HepG2 (cell line): ENCODE measurements around the gene DLG2. TPM values are rescaled to one million over a fixed set of nuclear protein-coding genes. Genes with fewer than 3 reads are reported as not detected.

Experiments
- BRD4 ChIP-seq: sonication (generic); formaldehyde crosslinking; IDR thresholded peaks from 2 replicates; pipeline ENCODE4 v1.4.0; 2020; ENCODE audit warnings: missing genetic modification reagents
- ETV5 ChIP-seq: IDR thresholded peaks from 2 replicates; pipeline ENCODE4 v1.6.1; 2018; ENCODE audit warnings: missing biosample characterization, missing genetic modification reagents, inconsistent platforms, borderline replicate concordance
- FOXO4 ChIP-seq: sonication (generic); formaldehyde crosslinking; conservative IDR thresholded peaks from 2 replicates; pipeline ENCODE4 v1.8.1; 2023; ENCODE audit warnings: missing genetic modification reagents
- JARID2 ChIP-seq: sonication (generic); formaldehyde crosslinking; IDR thresholded peaks from 2 replicates; pipeline ENCODE4 v1.8.1; 2023; ENCODE audit warnings: missing genetic modification reagents, inconsistent platforms; ENCODE audit not compliant: insufficient replicate concordance
- KAT8 ChIP-seq: IDR thresholded peaks from 2 replicates; pipeline ENCODE4 v1.6.1; 2016; ENCODE audit warnings: missing genetic modification reagents, missing compliant biosample characterization
- MATR3 ChIP-seq: sonication (generic); formaldehyde crosslinking; IDR thresholded peaks from 2 replicates; pipeline ENCODE4 v1.4.0; 2020; ENCODE audit warnings: missing genetic modification reagents
- MYC ChIP-seq: sonication (generic); formaldehyde crosslinking; IDR thresholded peaks from 2 replicates; pipeline ENCODE4 v1.9.0; 2021; ENCODE audit warnings: missing genetic modification reagents, borderline replicate concordance
- PREB ChIP-seq: sonication (generic); formaldehyde crosslinking; IDR thresholded peaks from 2 replicates; pipeline ENCODE4 v1.4.0; 2020; ENCODE audit warnings: missing genetic modification reagents
- SMC3 ChIP-seq: IDR thresholded peaks from 2 replicates; pipeline ENCODE4 v1.6.1; 2011; ENCODE audit warnings: low read length, improper control_type of control experiment
- SP1 ChIP-seq, 2 experiments: fragments of 450-650 bp in 1 of 2; sonication (generic) in 1 of 2; formaldehyde crosslinking in 1 of 2; IDR thresholded peaks; 2 replicates each; pipeline versions ENCODE4 v1.4.0 to v1.6.1; 2016 to 2020; ENCODE audit warnings: missing genetic modification reagents in 1 of 2
- TEAD2 ChIP-seq: sonication (generic); formaldehyde crosslinking; IDR thresholded peaks from 2 replicates; pipeline ENCODE4 v1.9.0; 2021; ENCODE audit warnings: missing genetic modification reagents
- ZBTB10 ChIP-seq: sonication (generic); formaldehyde crosslinking; IDR thresholded peaks from 2 replicates; pipeline ENCODE4 v1.4.0; 2020; ENCODE audit warnings: missing genetic modification reagents, borderline replicate concordance
- ZEB1 ChIP-seq: IDR thresholded peaks from 2 replicates; pipeline ENCODE4 v1.6.1; 2012; ENCODE audit warnings: mild to moderate bottlenecking, low read depth, inconsistent platforms; ENCODE audit not compliant: insufficient replicate concordance
- ZFYVE20 ChIP-seq: sonication (generic); formaldehyde crosslinking; IDR thresholded peaks from 2 replicates; pipeline ENCODE4 v1.8.0; 2023; ENCODE audit warnings: low read depth, mild to moderate bottlenecking, moderate library complexity, missing genetic modification reagents, borderline replicate concordance
- ZNF160 ChIP-seq: sonication (generic); formaldehyde crosslinking; IDR thresholded peaks from 2 replicates; pipeline ENCODE4 v1.8.0; 2022; ENCODE audit warnings: mild to moderate bottlenecking, inconsistent platforms, missing genetic modification reagents
- ZNF382 ChIP-seq: sonication (generic); formaldehyde crosslinking; IDR thresholded peaks from 2 replicates; pipeline ENCODE4 v1.5.0; 2020; ENCODE audit warnings: missing genetic modification reagents, mild to moderate bottlenecking, borderline replicate concordance
- ZNF687 ChIP-seq: sonication (generic); formaldehyde crosslinking; IDR thresholded peaks from 2 replicates; pipeline ENCODE4 v1.5.1; 2020; ENCODE audit warnings: mild to moderate bottlenecking, missing genetic modification reagents, moderate library complexity
- ZNF704 ChIP-seq: sonication (generic); formaldehyde crosslinking; IDR thresholded peaks from 2 replicates; pipeline ENCODE4 v1.8.1; 2023; ENCODE audit warnings: mild to moderate bottlenecking, inconsistent platforms, moderate library complexity, missing genetic modification reagents, borderline replicate concordance
- ZZZ3 ChIP-seq: sonication (generic); formaldehyde crosslinking; IDR thresholded peaks from 2 replicates; pipeline ENCODE4 v1.4.0; 2020; ENCODE audit warnings: missing genetic modification reagents, mild to moderate bottlenecking, borderline replicate concordance
- polyA plus RNA-seq, 8 experiments: library from polyadenylated mRNA; depleted of rRNA in 3 of 8; stranded (reverse) in 7 of 8; unstranded in 1 of 8; fragments of >200 nt; fragmentation: Illumina TruSeq in 4 of 8; extraction: Trizol in 4 of 8; gene quantifications; 2 replicates each; pipeline versions ENCODE4 v1.2.1 to v1.2.3, GENCODE V29; 2011 to 2016; ENCODE audit warnings: low read depth in 4 of 8, missing spikeins in 1 of 8, mixed read lengths in 1 of 8; ENCODE audit not compliant: insufficient read depth in 1 of 8
- total RNA-seq, 5 experiments: library from RNA; depleted of rRNA; stranded (reverse); fragments of >200 nt; fragmentation: Illumina TruSeq; extraction: Trizol; gene quantifications; 2 replicates each; pipeline ENCODE4 v1.2.3, GENCODE V29; 2016; ENCODE audit warnings: low read depth in 1 of 5

DLG2 gene
- total and polyA plus RNA-seq, 2 of the 13 experiments (the other 11 are each of a cell fraction or from before 2014, with no cell fraction given) = 0.46 to 1.0 TPM

GRCh38 chr11:84714316-84714780 is 912.8 kb downstream of the DLG2 start (continued):
- TF ChIP-seq ZNF687 (CRISPR knock-in tag) (no peak), JARID2 (CRISPR knock-in tag) (no peak), ZEB1 (no peak), ZBTB10 (0 out of 2 replicates have a peak, but pooled peaks have one; percentile 20), TEAD2 (no peak), ZNF382 (CRISPR knock-in tag) (no peak), KAT8 (CRISPR knock-in tag) (no peak), ETV5 (CRISPR knock-in tag) (peak; percentile 23; the same call in 1 of the 2 replicates), MATR3 (CRISPR knock-in tag) (no peak), SMC3 (no peak), ZZZ3 (no peak), ZNF704 (CRISPR knock-in tag) (no peak), FOXO4 (CRISPR knock-in tag) (no peak), BRD4 (CRISPR knock-in tag) (no peak), ZNF160 (no peak), SP1 (IDR thresholded peaks at IDR 0.05) (no peak), SP1 (CRISPR knock-in tag; IDR thresholded peaks at IDR 0.05) (no peak), MYC (CRISPR knock-in tag) (no peak), ZFYVE20 (no peak), PREB (no peak)
